ENCODE measurements around the gene ALK. TPM values are rescaled to one million over a fixed set of nuclear protein-coding genes. Genes with fewer than 3 reads are reported as not detected.

ALK gene
- total and polyA plus RNA-seq, 7 donors = 0.31 to 2.9 (median 1.2) TPM; not detected in 1

DNA sequence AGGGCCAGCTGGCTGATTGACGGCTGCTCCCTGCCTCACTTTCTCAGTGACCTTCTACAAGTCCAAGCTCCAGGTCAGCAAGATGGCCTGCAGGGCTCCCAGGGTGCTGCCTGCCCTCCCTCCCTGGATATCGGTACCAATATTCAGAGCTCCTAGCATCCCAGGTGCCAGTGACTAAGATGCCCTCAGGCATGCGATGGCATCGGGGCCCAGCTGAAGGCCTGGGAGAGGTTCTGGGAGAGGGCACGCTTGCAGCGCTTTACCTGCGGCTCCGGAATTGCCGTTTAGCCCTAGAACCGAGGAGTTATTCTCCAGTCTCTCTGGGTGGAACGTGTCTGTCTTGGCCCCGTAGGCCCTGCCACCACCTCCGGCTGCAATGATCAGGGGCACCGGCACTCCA, 689.3 kb downstream of the ALK start:
- DNase-seq = no peak
- Histone ChIP-seq H3K4me3 (no peak overlapping the region), H3K27ac (no peak overlapping the region), H3K27me3 (no peaks in the 10 kb centered on the region), H3K36me3 (no peaks in the 10 kb centered on the region), H3K9me3 (no peaks in the 10 kb centered on the region), H3K4me1 (no peaks in the 10 kb centered on the region)
- WGBS, 2 donors = 90 to 93% methylated on average over 14 of the region's 14 CpGs
- no peak for TF ChIP-seq POLR2AphosphoS5 (IDR thresholded peaks at IDR 0.05)
- no peak for TF ChIP-seq POLR2A (IDR thresholded peaks at IDR 0.05)
- TF ChIP-seq, protein P1, sequence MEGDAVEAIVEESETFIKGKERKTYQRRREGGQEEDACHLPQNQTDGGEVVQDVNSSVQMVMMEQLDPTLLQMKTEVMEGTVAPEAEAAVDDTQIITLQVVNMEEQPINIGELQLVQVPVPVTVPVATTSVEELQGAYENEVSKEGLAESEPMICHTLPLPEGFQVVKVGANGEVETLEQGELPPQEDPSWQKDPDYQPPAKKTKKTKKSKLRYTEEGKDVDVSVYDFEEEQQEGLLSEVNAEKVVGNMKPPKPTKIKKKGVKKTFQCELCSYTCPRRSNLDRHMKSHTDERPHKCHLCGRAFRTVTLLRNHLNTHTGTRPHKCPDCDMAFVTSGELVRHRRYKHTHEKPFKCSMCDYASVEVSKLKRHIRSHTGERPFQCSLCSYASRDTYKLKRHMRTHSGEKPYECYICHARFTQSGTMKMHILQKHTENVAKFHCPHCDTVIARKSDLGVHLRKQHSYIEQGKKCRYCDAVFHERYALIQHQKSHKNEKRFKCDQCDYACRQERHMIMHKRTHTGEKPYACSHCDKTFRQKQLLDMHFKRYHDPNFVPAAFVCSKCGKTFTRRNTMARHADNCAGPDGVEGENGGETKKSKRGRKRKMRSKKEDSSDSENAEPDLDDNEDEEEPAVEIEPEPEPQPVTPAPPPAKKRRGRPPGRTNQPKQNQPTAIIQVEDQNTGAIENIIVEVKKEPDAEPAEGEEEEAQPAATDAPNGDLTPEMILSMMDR (IDR thresholded peaks at IDR 0.05) = no peak
- TF ChIP-seq EP300 (IDR thresholded peaks at IDR 0.05) = no peak
- intact Hi-C loops (cut with DNase I) = no loop called here

DNA sequence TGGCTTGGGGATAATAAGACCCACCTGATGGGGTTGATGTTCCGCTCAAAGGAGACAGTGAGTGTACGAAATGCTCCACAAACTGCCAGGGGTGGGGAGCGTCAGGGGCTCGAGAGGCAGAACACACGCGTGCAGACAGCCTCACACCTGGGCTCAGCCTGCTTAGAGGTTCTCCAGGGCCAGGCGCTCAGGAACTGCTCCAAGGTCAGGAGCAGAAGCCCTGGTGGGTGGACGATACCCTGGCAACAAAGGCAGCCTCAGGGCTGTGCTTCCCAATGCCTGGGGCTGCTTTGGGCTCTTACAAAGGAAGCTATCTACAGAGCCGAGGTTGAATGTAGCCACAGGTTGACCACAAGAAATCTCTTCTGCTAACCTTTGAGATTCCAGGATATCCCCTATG, 691.7 kb downstream of the ALK start:
- Histone ChIP-seq H3K4me3 (no peak overlapping the region), H3K4me1 (no peaks in the 10 kb centered on the region), H3K36me3 (no peaks in the 10 kb centered on the region), H3K9me3 (no peaks in the 10 kb centered on the region), H3K27me3 (peaks cover 0 to 4% (median 0%) of the 10 kb centered on the region in 3 donors), H3K27ac (no peak overlapping the region)
- TF ChIP-seq, protein P1 (IDR thresholded peaks at IDR 0.05) = no peak
- TF ChIP-seq POLR2AphosphoS5 (IDR thresholded peaks at IDR 0.05) = no peak
- TF ChIP-seq POLR2A (IDR thresholded peaks at IDR 0.05) = no peak
- no peak for TF ChIP-seq EP300 (IDR thresholded peaks at IDR 0.05)
- intact Hi-C loops (cut with DNase I) = no loop called here
- no peak for DNase-seq
- 82 to 85% methylated on average over 9 of the region's 9 CpGs for WGBS, 2 donors

GRCh38 chr2:29228947-29229346, 692.4 kb downstream of the ALK start:
- intact Hi-C loops (cut with DNase I) = no loop called here
- H3K9me3 ChIP-seq = no peaks in the 10 kb centered on the region
- no peaks in the 10 kb centered on the region for H3K36me3 ChIP-seq
- TF ChIP-seq POLR2A (IDR thresholded peaks at IDR 0.05) (no peak), POLR2AphosphoS5 (IDR thresholded peaks at IDR 0.05) (no peak)
- TF ChIP-seq, protein P1 (IDR thresholded peaks at IDR 0.05) = no peak
- no peak overlapping the region for H3K4me3 ChIP-seq
- peaks cover 0 to 6% (median 0%) of the 10 kb centered on the region in 4 donors for H3K4me1 ChIP-seq
- 79% methylated on average over 9 of the region's 9 CpGs for WGBS, 2 donors
- H3K27ac ChIP-seq = no peak overlapping the region
- peaks cover 0 to 4% (median 0%) of the 10 kb centered on the region in 3 donors for H3K27me3 ChIP-seq
- no peak for DNase-seq

- peaks cover 0 to 10% (median 0%) of the 10 kb centered on the region in 4 donors for H3K4me1 ChIP-seq
- intact Hi-C loops (cut with DNase I) = no loop called here
- 61 to 63% methylated on average over 15 of the region's 15 CpGs for WGBS, 2 donors
- no peaks in the 10 kb centered on the region for H3K36me3 ChIP-seq
- H3K9me3 ChIP-seq = no peaks in the 10 kb centered on the region
- H3K27me3 ChIP-seq = peaks cover 0 to 4% (median 0%) of the 10 kb centered on the region in 3 donors
- H3K27ac ChIP-seq = no peak overlapping the region
- no peak for DNase-seq
- no peak overlapping the region for H3K4me3 ChIP-seq
- TF ChIP-seq EP300 (IDR thresholded peaks at IDR 0.05) (no peak), POLR2A (IDR thresholded peaks at IDR 0.05) (no peak)
Measured at GRCh38 chr2:29227935-29228675, 693.3 kb downstream of the ALK start.

- peak; percentile 42 for DNase-seq
- WGBS, 2 donors = 52 to 64% methylated on average over 7 of the region's 7 CpGs
- H3K4me1 ChIP-seq = peaks cover 0 to 10% (median 0%) of the 10 kb centered on the region in 4 donors
- H3K4me3 ChIP-seq = no peak overlapping the region
- intact Hi-C loops (cut with DNase I) = no loop called here
- H3K9me3 ChIP-seq = no peaks in the 10 kb centered on the region
- no peak for TF ChIP-seq EP300 (IDR thresholded peaks at IDR 0.05)
- TF ChIP-seq, protein P1 (IDR thresholded peaks at IDR 0.05) = no peak
- no peak for TF ChIP-seq POLR2A (IDR thresholded peaks at IDR 0.05)
- TF ChIP-seq POLR2AphosphoS5 (IDR thresholded peaks at IDR 0.05) = no peak
- peaks cover 0 to 4% (median 0%) of the 10 kb centered on the region in 3 donors for H3K27me3 ChIP-seq
- no peaks in the 10 kb centered on the region for H3K36me3 ChIP-seq
- no peak overlapping the region for H3K27ac ChIP-seq
Measured at GRCh38 chr2:29226808-29227207, 694.6 kb downstream of the ALK start.

Data from sigmoid colon (tissue), 7 donors.